DMS153 (cell line): Measurements from ENCODE around the gene MX1.
"Not testable (repeated sequence)": the region's sequence is repeated elsewhere in the genome, so short reads cannot be mapped to it uniquely, and the experiment has no call there.

ENCODE experiments used
- DNase-seq: peaks from one replicate; lab custom pipeline; 2025; lab: John Stamatoyannopoulos, UW

MX1 gene

GRCh38 chr21:41407541-41408460 is 18.2 kb upstream of the MX1 start:
- no peak for DNase-seq

- no peak for DNase-seq
Measured at GRCh38 chr21:41410361-41410760, 15.7 kb upstream of the MX1 start.

- DNase-seq, result no peak
Measured at GRCh38 chr21:41410767-41411448, 15.1 kb upstream of the MX1 start.

- DNase-seq, result peak; percentile 7
Measured at GRCh38 chr21:41411449-41412089, 14.5 kb upstream of the MX1 start.

- DNase-seq, result not testable (repeated sequence)
Measured at GRCh38 chr21:41417505-41417904, 8.5 kb upstream of the MX1 start.

- DNase-seq, result no peak
Measured at GRCh38 chr21:41418393-41418792, 7.6 kb upstream of the MX1 start.

- no peak for DNase-seq
Measured at GRCh38 chr21:41418956-41419680, 6.9 kb upstream of the MX1 start.

- peak; percentile 60 for DNase-seq
Measured at GRCh38 chr21:41419921-41420862, 5.8 kb upstream of the MX1 start.

GRCh38 chr21:41420998-41421397 is 5.0 kb upstream of the MX1 start:
- DNase-seq, result not testable (repeated sequence)

GRCh38 chr21:41422546-41423304 is 3.3 kb upstream of the MX1 start:
- no peak for DNase-seq

GRCh38 chr21:41423305-41423636 is 2.8 kb upstream of the MX1 start:
- not testable (repeated sequence) for DNase-seq

GRCh38 chr21:41425588-41425953 is 468 bp upstream of the MX1 start:
- DNase-seq, result no peak

- DNase-seq, result no peak
Measured at GRCh38 chr21:41426676-41427404, 801 bp downstream of the MX1 start.

GRCh38 chr21:41427556-41427955 is 1.5 kb downstream of the MX1 start:
- no peak for DNase-seq

- no peak for DNase-seq
Measured at GRCh38 chr21:41428311-41428710, 2.3 kb downstream of the MX1 start.

- DNase-seq, result no peak
Measured at GRCh38 chr21:41428847-41429246, 2.8 kb downstream of the MX1 start.

GRCh38 chr21:41429305-41429704 is 3.3 kb downstream of the MX1 start:
- DNase-seq, result no peak

- no peak for DNase-seq
Measured at GRCh38 chr21:41429925-41430491, 4.0 kb downstream of the MX1 start.

GRCh38 chr21:41431788-41432548 is 5.9 kb downstream of the MX1 start:
- DNase-seq, result no peak
